ENCODE results near the gene MSANTD1. TPM values are rescaled to one million over a fixed set of nuclear protein-coding genes. Genes with fewer than 3 reads are reported as not detected.
A peak's percentile ranks its signal among the peaks of the same experiment; 100 is the strongest.

Gene MSANTD1
- total and polyA plus RNA-seq, 2 of the 8 experiments (the other 6 are each of a cell fraction or from before 2014, with no cell fraction given), result 0.23 to 0.45 TPM

DNA sequence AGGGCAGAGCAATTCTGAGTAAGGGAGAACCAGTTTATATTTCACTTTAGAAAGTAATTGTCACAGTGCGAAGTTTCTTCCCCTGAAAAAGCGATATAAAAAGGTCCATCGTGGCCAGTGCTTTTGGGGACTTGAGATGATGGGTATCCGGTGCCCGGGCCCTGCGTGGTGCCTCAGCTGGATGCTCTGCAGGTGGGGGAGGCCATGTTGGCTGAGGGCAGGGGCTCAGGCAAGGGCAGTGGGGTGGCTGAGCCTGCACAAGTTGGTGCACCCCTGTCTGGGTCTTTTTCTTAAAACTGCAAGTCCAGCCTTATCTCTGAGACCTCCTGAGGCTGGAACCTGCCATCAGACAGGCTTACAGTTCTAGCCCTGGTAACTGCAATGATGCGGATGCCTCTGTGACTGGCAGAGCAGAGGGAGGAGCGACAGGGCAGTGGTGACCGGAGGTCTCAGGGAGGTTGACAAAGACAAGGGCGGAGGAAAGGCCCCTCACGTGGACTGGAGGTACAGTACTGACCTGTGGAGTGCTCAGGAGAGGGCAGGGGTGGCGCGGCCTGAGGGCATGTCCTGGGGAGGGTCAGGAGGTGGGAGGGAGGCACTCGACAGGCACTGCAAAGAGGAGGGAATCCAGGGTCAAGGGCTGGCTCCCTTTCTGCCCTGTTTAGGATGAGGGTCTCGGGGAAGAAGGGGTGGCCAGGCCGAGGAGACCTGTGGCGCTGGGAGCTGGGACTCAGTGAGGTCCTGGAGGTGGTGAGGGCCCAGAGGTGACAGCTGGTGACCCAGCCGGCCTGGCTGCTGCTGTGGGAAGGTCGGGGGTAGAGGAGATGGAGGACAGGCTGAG lies 45.7 kb downstream of the MSANTD1 start:
- H3K23ac ChIP-seq (ENCODE audit: insufficient read length), result no peak overlapping the region
- CTCF ChIA-PET (ENCODE audit: partially characterized antibody), result interaction anchor here (0.8 to 2.0 kb wide), 4 partner anchors 10 to 30 kb away, joined by 3 to 9 read pairs (median 8); no protein-coding TSS in a partner anchor
- H3K4me1 ChIP-seq (replicated peaks in 1 of 4; ENCODE audit: control insufficient read depth in 3 of 4, insufficient read depth in 4 of 4, low read length in 3 of 4), result peaks cover 0 to 23% (median 11%) of the 10 kb centered on the region in 4 experiments; a peak in 5 of 7 replicates
- TF ChIP-seq JUND (IDR thresholded peaks at IDR 0.05; ENCODE audit: low read length) (no peak), RBBP5 (IDR thresholded peaks at IDR 0.05; ENCODE audit: borderline replicate concordance, low read depth, low read length) (no peak), POLR2AphosphoS5 (IDR thresholded peaks at IDR 0.05; ENCODE audit: low read depth, low read length) (no peak), BRCA1 (IDR thresholded peaks at IDR 0.05; ENCODE audit: low read depth, low read length) (no peak)

More for the DNA sequence above, 45.7 kb downstream of the MSANTD1 start:
- Histone ChIP-seq H3K56ac (replicated peaks; ENCODE audit: insufficient read length, low read depth, low read length) (no peak overlapping the region), H3K18ac (ENCODE audit: extremely low read depth, low read length) (no peak overlapping the region), H3K9me3 (ENCODE audit: insufficient read depth in 2 of 2, low read depth in 1 of 2, low read length in 1 of 2) (no peaks in the 10 kb centered on the region), H4K8ac (ENCODE audit: extremely low read depth, insufficient read depth, low read length) (no peak overlapping the region; the same call in 1 of the 2 replicates), H3K27me3 (replicated peaks in 1 of 4; ENCODE audit: control insufficient read depth in 3 of 4, extremely low read depth in 1 of 4, insufficient read depth in 3 of 4, low read length in 3 of 4) (peaks cover 0 to 12% (median 1%) of the 10 kb centered on the region in 4 experiments; a peak in 3 of 7 replicates), H3K4me2 (ENCODE audit: insufficient read depth in 1 of 2, low read depth in 2 of 2, low read length in 2 of 2) (peak overlapping the region; percentile 84 to 88; a peak in 3 of 4 replicates), H3K14ac (ENCODE audit: insufficient read length) (no peak overlapping the region), H2AFZ (ENCODE audit: low read length) (no peak overlapping the region), H2AK5ac (ENCODE audit: low read depth, low read length) (0 out of 2 replicates have a peak overlapping the region, but pooled peaks have one; percentile 88), H3K27ac (ENCODE audit: low read depth, low read length) (no peak overlapping the region), H2BK20ac (ENCODE audit: low read length) (no peak overlapping the region), H3K36me3 (ENCODE audit: control insufficient read depth in 2 of 4, insufficient read depth in 4 of 4, low read length in 3 of 4) (no peaks in the 10 kb centered on the region), H2BK15ac (ENCODE audit: low read length) (no peak overlapping the region), H4K20me1 (replicated peaks in 1 of 2; ENCODE audit: control insufficient read depth in 1 of 2, insufficient read depth in 2 of 2, low read length in 2 of 2) (peaks cover 4 to 11% of the 10 kb centered on the region in 2 experiments), H2BK120ac (replicated peaks; ENCODE audit: low read depth, low read length) (no peak overlapping the region), H3K23me2 (ENCODE audit: low read depth, low read length) (peaks cover 15% of the 10 kb centered on the region; the same call in 1 of the 2 replicates), H3K79me2 (ENCODE audit: control insufficient read depth in 1 of 2, insufficient read depth in 2 of 2, low read length in 2 of 2) (no peaks in the 10 kb centered on the region; a peak in 2 of 4 replicates), H4K91ac (replicated peaks; ENCODE audit: insufficient read length, low read length) (peak overlapping the region; percentile 39), H3K79me1 (ENCODE audit: low read depth, low read length) (no peaks in the 10 kb centered on the region; the same call in 1 of the 2 replicates), H2BK12ac (ENCODE audit: low read depth, low read length) (no peak overlapping the region), H4K5ac (ENCODE audit: insufficient read length, low read depth, low read length) (no peak overlapping the region), H3K9ac (replicated peaks in 1 of 4; ENCODE audit: extremely low read depth in 1 of 4, low read depth in 3 of 4, low read length in 3 of 4) (no peak overlapping the region), H3K4ac (replicated peaks; ENCODE audit: insufficient read length, low read depth, low read length) (no peak overlapping the region), H2BK5ac (ENCODE audit: low read depth, low read length) (no peak overlapping the region), H3K4me3 (ENCODE audit: extremely low read depth in 1 of 4, insufficient read depth in 2 of 4, low read depth in 3 of 4, low read length in 4 of 4) (0 out of 8 replicates have a peak overlapping the region, but pooled peaks of 1 of the 4 experiments have one; percentile 86)
- WGBS, 2 experiments (ENCODE audit: extremely low coverage in 1 of 2, insufficient coverage in 1 of 2, insufficient read length in 1 of 2, insufficient replicate concordance in 2 of 2, low coverage in 1 of 2, low lambda C conversion rate in 2 of 2, missing lambda C conversion rate in 1 of 2), result 89% methylated on average over 19 of the region's 19 CpGs; no CpG with 5 or more reads in 1 of the 2 experiments
- FAIRE-seq (no peak), DNase-seq (ENCODE audit: low read depth in 1 of 2, low spot score in 2 of 2) (no peak)
- POLR2A ChIA-PET (ENCODE audit: partially characterized antibody), result interaction anchor here (1.2 to 3.2 kb wide), 4 partner anchors 9 to 143 kb away, joined by 3 to 16 read pairs (median 3); partner anchors contain the start of gene MSANTD1

Measured in H1 (cell line).